H9 (cell line): ENCODE measurements around the gene MARCHF3. TPM values are rescaled to one million over a fixed set of nuclear protein-coding genes. Genes with fewer than 3 reads are reported as not detected.
A peak's percentile ranks its signal among the peaks of the same experiment; 100 is the strongest.

Experiments
- DNase-seq: peaks from one replicate; pipeline ENCODE4 v3.0.0-alpha.2; 2017
- H2AFZ ChIP-seq: one replicate; pipeline ENCODE4 v1.6.1; 2013; ENCODE audit warnings: mild to moderate bottlenecking, low read length, control low read depth, moderate library complexity
- H2AK5ac ChIP-seq: 2 replicates; pipeline ENCODE4 v1.6.1; 2013; ENCODE audit warnings: low read length, control low read depth, mixed read lengths; ENCODE audit not compliant: insufficient read length
- H2BK120ac ChIP-seq: one replicate; pipeline ENCODE4 v1.6.1; 2013; ENCODE audit warnings: low read depth, mild to moderate bottlenecking, low read length, control low read depth, inconsistent platforms; ENCODE audit not compliant: poor library complexity, severe bottlenecking
- H2BK12ac ChIP-seq: 2 replicates; pipeline ENCODE4 v1.6.1; 2013; ENCODE audit warnings: low read length, control low read depth, mixed read lengths, low read depth; ENCODE audit not compliant: insufficient read length
- H2BK15ac ChIP-seq: 2 replicates; pipeline ENCODE4 v1.6.1; 2013; ENCODE audit warnings: low read depth, low read length, control low read depth
- H2BK20ac ChIP-seq: one replicate; pipeline ENCODE4 v1.6.1; 2013; ENCODE audit warnings: low read depth, mild to moderate bottlenecking, low read length, control low read depth, inconsistent platforms; ENCODE audit not compliant: poor library complexity, severe bottlenecking
- H2BK5ac ChIP-seq: 2 replicates; pipeline ENCODE4 v1.6.1; 2013; ENCODE audit warnings: low read length, control low read depth, mixed read lengths; ENCODE audit not compliant: insufficient read length
- H3K14ac ChIP-seq: 2 replicates; pipeline ENCODE4 v1.6.1; 2013; ENCODE audit warnings: low read length, control low read depth; ENCODE audit not compliant: insufficient read depth
- H3K18ac ChIP-seq: 2 replicates; pipeline ENCODE4 v1.6.1; 2013; ENCODE audit warnings: low read depth, mild to moderate bottlenecking, mixed read lengths, low read length, control low read depth; ENCODE audit not compliant: insufficient read length
- H3K23ac ChIP-seq: 2 replicates; pipeline ENCODE4 v1.6.1; 2013; ENCODE audit warnings: low read length, control low read depth, mixed read lengths, low read depth; ENCODE audit not compliant: insufficient read length
- H3K23me2 ChIP-seq: 2 replicates; pipeline ENCODE4 v1.6.1; 2013; ENCODE audit warnings: low read depth, mild to moderate bottlenecking, mixed read lengths, low read length, control low read depth; ENCODE audit not compliant: insufficient read length, poor library complexity, severe bottlenecking
- H3K27ac ChIP-seq: 2 replicates; pipeline ENCODE4 v1.5.1; 2013; ENCODE audit warnings: low read length, control low read depth, mixed read lengths, low read depth; ENCODE audit not compliant: insufficient read length
- H3K27me3 ChIP-seq: 2 replicates; pipeline ENCODE4 v1.6.1; 2013; ENCODE audit warnings: low read length, control low read depth, inconsistent platforms; ENCODE audit not compliant: insufficient read depth
- H3K4ac ChIP-seq: 2 replicates; pipeline ENCODE4 v1.6.1; 2013; ENCODE audit warnings: low read depth, mild to moderate bottlenecking, control low read depth, inconsistent platforms, low read length, moderate library complexity
- H3K4me1 ChIP-seq: 2 replicates; pipeline ENCODE4 v1.6.1; 2013; ENCODE audit warnings: low read length, control low read depth, inconsistent platforms; ENCODE audit not compliant: insufficient read depth
- H3K4me2 ChIP-seq: 2 replicates; pipeline ENCODE4 v1.6.1; 2013; ENCODE audit warnings: low read length, control low read depth, mixed read lengths; ENCODE audit not compliant: insufficient read length, insufficient read depth
- H3K56ac ChIP-seq: 2 replicates; pipeline ENCODE4 v1.6.1; 2013; ENCODE audit warnings: low read depth, mild to moderate bottlenecking, mixed read lengths, low read length, control low read depth; ENCODE audit not compliant: insufficient read length
- H3K79me1 ChIP-seq: 2 replicates; pipeline ENCODE4 v1.6.1; 2013; ENCODE audit warnings: low read depth, mild to moderate bottlenecking, moderate library complexity, low read length, control low read depth, inconsistent platforms; ENCODE audit not compliant: insufficient read depth, poor library complexity, severe bottlenecking
- H3K79me2 ChIP-seq: 2 replicates; pipeline ENCODE4 v1.6.1; 2013; ENCODE audit warnings: low read length, control low read depth, inconsistent platforms; ENCODE audit not compliant: insufficient read depth
- H3K9ac ChIP-seq: 2 replicates; pipeline ENCODE4 v1.6.1; 2013; ENCODE audit warnings: low read length, control low read depth, mixed read lengths; ENCODE audit not compliant: insufficient read length; ENCODE audit errors: extremely low read depth
- H3K9me3 ChIP-seq: one replicate; pipeline ENCODE4 v1.6.1; 2013; ENCODE audit warnings: low read depth, low read length, inconsistent platforms; ENCODE audit not compliant: control insufficient read depth
- H3T11ph ChIP-seq: one replicate; pipeline ENCODE4 v1.6.1; 2013; ENCODE audit warnings: mild to moderate bottlenecking, low read length, control low read depth, inconsistent platforms
- H4K20me1 ChIP-seq: one replicate; pipeline ENCODE4 v1.6.1; 2013; ENCODE audit not compliant: control insufficient read depth, insufficient read length, insufficient read depth
- H4K5ac ChIP-seq: 2 replicates; pipeline ENCODE4 v1.6.1; 2013; ENCODE audit warnings: low read depth, mild to moderate bottlenecking, mixed read lengths, low read length, control low read depth; ENCODE audit not compliant: insufficient read length
- H4K8ac ChIP-seq: replicated peaks from 2 replicates; pipeline ENCODE4 v1.6.1; 2013; ENCODE audit warnings: low read length, control low read depth, mixed read lengths, low read depth; ENCODE audit not compliant: insufficient read length
- H4K91ac ChIP-seq: 2 replicates; pipeline ENCODE4 v1.6.1; 2013; ENCODE audit warnings: low read depth, mild to moderate bottlenecking, moderate library complexity, mixed read lengths, low read length, control low read depth; ENCODE audit not compliant: insufficient read length
- H3K27ac Mint-ChIP-seq, 3 experiments: 2 replicates in 2 of 3; 3 replicates in 1 of 3; pipeline ENCODE4 v1.8.0; 2020 to 2021; ENCODE audit warnings: mixed read lengths in 3 of 3, mild to moderate bottlenecking in 1 of 3, moderate library complexity in 1 of 3
- H3K27me3 Mint-ChIP-seq: 2 replicates; pipeline ENCODE4 v1.8.0; 2021; ENCODE audit warnings: low read depth, mild to moderate bottlenecking, moderate library complexity, mixed read lengths
- H3K36me3 Mint-ChIP-seq, 3 experiments: 2 replicates in 2 of 3; 3 replicates in 1 of 3; pipeline ENCODE4 v1.8.0; 2020 to 2021; ENCODE audit warnings: low read depth in 3 of 3, mixed read lengths in 3 of 3; ENCODE audit not compliant: insufficient read depth in 1 of 3
- H3K4me1 Mint-ChIP-seq, 2 experiments: 2 replicates each; pipeline ENCODE4 v1.8.0; 2020; ENCODE audit warnings: mixed read lengths in 2 of 2
- H3K4me3 Mint-ChIP-seq, 2 experiments: 2 replicates in 1 of 2; 3 replicates in 1 of 2; pipeline ENCODE4 v1.8.0; 2020 to 2021; ENCODE audit warnings: mild to moderate bottlenecking in 2 of 2, mixed read lengths in 2 of 2, moderate library complexity in 1 of 2
- H3K9me3 Mint-ChIP-seq, 2 experiments: 2 replicates in 1 of 2; 3 replicates in 1 of 2; pipeline ENCODE4 v1.8.0; 2020; ENCODE audit warnings: mild to moderate bottlenecking in 2 of 2, mixed read lengths in 2 of 2, moderate library complexity in 1 of 2
- WGBS: extraction: QIAGEN DNeasy Blood & Tissue Kit; methylation state at CpG from one replicate; pipeline ENCODE4 v1.1.7; 2013; ENCODE audit warnings: missing lambda C conversion rate, low lambda C conversion rate, mixed read lengths; ENCODE audit not compliant: insufficient read length; ENCODE audit errors: extremely low coverage; 5-methylcytosine and 5-hydroxymethylcytosine counted together
- total RNA-seq: library from RNA; stranded (reverse); gene quantifications from 2 replicates; pipeline ENCODE4 v1.2.1, GENCODE V29; 2021
- TF ChIP-seq, protein P1 (sequence below): fragments of 200-600 bp; sonication (generic); conservative IDR thresholded peaks from 3 replicates; pipeline ENCODE4 v1.8.0; 2021; ENCODE audit warnings: antibody characterized with exemption, mild to moderate bottlenecking

MARCHF3 gene
- total RNA-seq, 1 experiment from 2014 or later = 17.7 TPM

DNA sequence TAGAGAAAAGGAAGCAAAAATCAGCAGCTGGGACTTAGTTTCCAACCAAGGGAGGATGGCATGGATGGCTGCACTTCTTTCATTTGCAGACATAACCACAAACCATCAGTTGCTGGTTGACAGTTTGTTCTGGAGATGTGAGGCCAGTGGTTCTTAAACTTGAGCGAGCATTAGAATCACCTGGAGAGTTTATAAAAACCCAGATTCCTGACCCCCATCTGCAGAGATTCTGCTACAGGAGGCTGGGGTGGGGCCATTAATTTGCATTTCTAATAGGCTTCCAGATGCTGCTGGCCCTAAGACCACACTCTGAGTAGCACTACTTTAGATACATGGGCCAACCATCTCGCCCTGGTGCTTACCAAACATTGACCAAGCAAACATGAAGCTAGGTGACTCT lies 60.8 kb downstream of the MARCHF3 start:
- WGBS = no CpG with 5 or more reads among the region's 2 CpGs
- DNase-seq = no peak
- Histone ChIP-seq H4K91ac (no peak overlapping the region), H3K56ac (no peak overlapping the region), H3K79me1 (no peaks in the 10 kb centered on the region), H3K14ac (no peak overlapping the region), H3K4me1 (peaks cover 9% of the 10 kb centered on the region), H2BK20ac (no peak overlapping the region), H2BK15ac (no peak overlapping the region), H2BK5ac (no peak overlapping the region), H3K23ac (no peak overlapping the region), H3K9me3 (no peaks in the 10 kb centered on the region), H3K27ac (no peak overlapping the region), H2AFZ (no peak overlapping the region), H3K4ac (no peak overlapping the region), H3K9ac (no peak overlapping the region), H2BK120ac (no peak overlapping the region), H3K23me2 (no peaks in the 10 kb centered on the region), H3T11ph (no peak overlapping the region), H3K18ac (no peak overlapping the region), H3K27me3 (no peaks in the 10 kb centered on the region), H3K79me2 (0 out of 2 replicates have a peak, but pooled peaks cover 1% of the 10 kb centered on the region), H2BK12ac (no peak overlapping the region), H4K8ac (no peak overlapping the region), H4K20me1 (no peaks in the 10 kb centered on the region), H3K4me2 (no peak overlapping the region), H2AK5ac (peak overlapping the region; percentile 53), H4K5ac (no peak overlapping the region)
- no peak overlapping the region for H3K4me3 Mint-ChIP-seq
- H3K36me3 Mint-ChIP-seq = no peaks in the 10 kb centered on the region; a peak in 2 of 7 replicates
- H3K9me3 Mint-ChIP-seq = no peaks in the 10 kb centered on the region
- no peaks in the 10 kb centered on the region for H3K27me3 Mint-ChIP-seq
- no peak overlapping the region for H3K27ac Mint-ChIP-seq
- H3K4me1 Mint-ChIP-seq = peaks cover 16 to 25% of the 10 kb centered on the region in 2 experiments
- TF ChIP-seq, protein P1, sequence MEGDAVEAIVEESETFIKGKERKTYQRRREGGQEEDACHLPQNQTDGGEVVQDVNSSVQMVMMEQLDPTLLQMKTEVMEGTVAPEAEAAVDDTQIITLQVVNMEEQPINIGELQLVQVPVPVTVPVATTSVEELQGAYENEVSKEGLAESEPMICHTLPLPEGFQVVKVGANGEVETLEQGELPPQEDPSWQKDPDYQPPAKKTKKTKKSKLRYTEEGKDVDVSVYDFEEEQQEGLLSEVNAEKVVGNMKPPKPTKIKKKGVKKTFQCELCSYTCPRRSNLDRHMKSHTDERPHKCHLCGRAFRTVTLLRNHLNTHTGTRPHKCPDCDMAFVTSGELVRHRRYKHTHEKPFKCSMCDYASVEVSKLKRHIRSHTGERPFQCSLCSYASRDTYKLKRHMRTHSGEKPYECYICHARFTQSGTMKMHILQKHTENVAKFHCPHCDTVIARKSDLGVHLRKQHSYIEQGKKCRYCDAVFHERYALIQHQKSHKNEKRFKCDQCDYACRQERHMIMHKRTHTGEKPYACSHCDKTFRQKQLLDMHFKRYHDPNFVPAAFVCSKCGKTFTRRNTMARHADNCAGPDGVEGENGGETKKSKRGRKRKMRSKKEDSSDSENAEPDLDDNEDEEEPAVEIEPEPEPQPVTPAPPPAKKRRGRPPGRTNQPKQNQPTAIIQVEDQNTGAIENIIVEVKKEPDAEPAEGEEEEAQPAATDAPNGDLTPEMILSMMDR = no peak
